Peyer's patch (tissue), 4 donors: ENCODE data around the gene SYNDIG1. TPM values are rescaled to one million over a fixed set of nuclear protein-coding genes. Genes with fewer than 3 reads are reported as not detected.

Source experiments
- DNase-seq, 3 donors: peaks; one replicate each; pipeline ENCODE4 v3.0.0-alpha.2; 2017 to 2019
- H3K27ac ChIP-seq, 4 donors: fragments of 200-600 bp; sonication (generic); one replicate each; pipeline ENCODE4 v1.5.1; 2016 to 2019
- H3K27me3 ChIP-seq, 2 donors: fragments of 200-600 bp; sonication (generic); one replicate each; pipeline ENCODE4 v1.5.1; 2019
- H3K36me3 ChIP-seq, 3 donors: fragments of 200-600 bp; sonication (generic); one replicate each; pipeline ENCODE4 v1.5.1; 2016 to 2019
- H3K4me1 ChIP-seq, 4 donors: fragments of 200-600 bp; sonication (generic); one replicate each; pipeline ENCODE4 v1.5.1; 2016 to 2019
- H3K4me3 ChIP-seq, 4 donors: fragments of 200-600 bp; sonication (generic); 1 replicate in 3 of 4; 2 replicates in 1 of 4; pipeline ENCODE4 v1.5.1; 2016 to 2019; ENCODE audit warnings: mild to moderate bottlenecking in 1 of 4
- H3K9me3 ChIP-seq, 4 donors: fragments of 200-600 bp; sonication (generic); one replicate each; pipeline ENCODE4 v1.5.1; 2016 to 2019; ENCODE audit warnings: mild to moderate bottlenecking in 1 of 4
- CTCF ChIP-seq, 6 experiments: fragments of 450-650 bp in 4 of 6; fragments of 200-600 bp in 2 of 6; sonication (generic) in 1 of 6; IDR thresholded peaks; one replicate each; pipeline ENCODE4 v1.5.1; 2017 to 2019; ENCODE audit warnings: antibody characterized with exemption in 6 of 6, mild to moderate bottlenecking in 3 of 6, moderate library complexity in 1 of 6
- POLR2A ChIP-seq, 2 donors: fragments of 450-650 bp; IDR thresholded peaks; one replicate each; pipeline ENCODE4 v1.5.1; 2017; ENCODE audit warnings: antibody characterized with exemption in 2 of 2, mild to moderate bottlenecking in 2 of 2, moderate library complexity in 2 of 2
- total RNA-seq, 4 donors: library from RNA; depleted of rRNA; stranded (reverse); fragments of >200 nt; gene quantifications; one replicate each; pipeline ENCODE4 v1.1.0, GENCODE V29; 2016

SYNDIG1 gene
- total RNA-seq, 4 donors from 2014 or later = 0.76 to 1.7 TPM; not detected in 2

DNA sequence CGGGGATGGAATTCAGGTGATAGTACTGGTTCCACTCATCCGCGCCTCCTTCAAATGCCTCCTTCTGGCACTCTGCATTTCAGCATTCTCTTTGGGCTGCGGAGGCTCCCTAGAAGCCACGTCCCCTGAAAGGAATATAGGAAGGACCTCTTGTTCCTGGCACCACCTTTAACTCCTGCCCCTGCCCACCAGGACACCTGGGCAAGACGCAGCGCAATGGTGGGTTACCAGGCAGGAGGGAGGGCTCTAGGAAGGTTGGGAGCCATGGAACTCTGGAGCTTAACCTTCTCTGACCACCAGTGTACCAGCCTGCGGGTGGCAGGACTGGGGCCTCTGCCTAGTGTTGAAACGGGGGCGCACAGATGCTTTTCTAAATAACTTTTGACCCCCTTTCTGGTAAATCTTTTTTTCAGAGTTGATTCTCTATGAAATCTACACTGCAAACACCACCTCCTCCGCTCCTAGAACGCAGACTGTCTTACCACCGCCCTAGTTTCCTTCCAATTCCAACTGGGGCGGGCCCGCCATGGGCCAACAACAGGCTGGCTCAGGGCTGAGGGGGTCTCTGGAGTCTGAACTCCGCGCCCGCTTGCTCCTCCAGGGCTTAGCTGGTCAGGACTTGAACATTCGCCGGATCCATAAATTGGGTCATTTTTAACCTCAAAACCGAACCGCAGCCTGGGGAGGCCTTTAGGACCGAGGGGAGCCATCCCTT lies 871 bp upstream of the SYNDIG1 start:
- Histone ChIP-seq H3K36me3 (no peaks in the 10 kb centered on the region), H3K27ac (no peak overlapping the region), H3K27me3 (peaks cover 0 to 21% of the 10 kb centered on the region in 2 donors), H3K4me1 (no peaks in the 10 kb centered on the region), H3K9me3 (no peaks in the 10 kb centered on the region), H3K4me3 (peak overlapping the region in 3 of 4 donors; percentile 34 to 51 (median 48))
- DNase-seq = no peak
- TF ChIP-seq POLR2A (IDR thresholded peaks at IDR 0.05) (no peak), CTCF (IDR thresholded peaks at IDR 0.05) (no peak)

GRCh38 chr20:24469894-24470745 lies 691 bp downstream of the SYNDIG1 start:
- no peak for DNase-seq
- peak overlapping the region; percentile 24 to 51 (median 41) for H3K4me3 ChIP-seq

DNA sequence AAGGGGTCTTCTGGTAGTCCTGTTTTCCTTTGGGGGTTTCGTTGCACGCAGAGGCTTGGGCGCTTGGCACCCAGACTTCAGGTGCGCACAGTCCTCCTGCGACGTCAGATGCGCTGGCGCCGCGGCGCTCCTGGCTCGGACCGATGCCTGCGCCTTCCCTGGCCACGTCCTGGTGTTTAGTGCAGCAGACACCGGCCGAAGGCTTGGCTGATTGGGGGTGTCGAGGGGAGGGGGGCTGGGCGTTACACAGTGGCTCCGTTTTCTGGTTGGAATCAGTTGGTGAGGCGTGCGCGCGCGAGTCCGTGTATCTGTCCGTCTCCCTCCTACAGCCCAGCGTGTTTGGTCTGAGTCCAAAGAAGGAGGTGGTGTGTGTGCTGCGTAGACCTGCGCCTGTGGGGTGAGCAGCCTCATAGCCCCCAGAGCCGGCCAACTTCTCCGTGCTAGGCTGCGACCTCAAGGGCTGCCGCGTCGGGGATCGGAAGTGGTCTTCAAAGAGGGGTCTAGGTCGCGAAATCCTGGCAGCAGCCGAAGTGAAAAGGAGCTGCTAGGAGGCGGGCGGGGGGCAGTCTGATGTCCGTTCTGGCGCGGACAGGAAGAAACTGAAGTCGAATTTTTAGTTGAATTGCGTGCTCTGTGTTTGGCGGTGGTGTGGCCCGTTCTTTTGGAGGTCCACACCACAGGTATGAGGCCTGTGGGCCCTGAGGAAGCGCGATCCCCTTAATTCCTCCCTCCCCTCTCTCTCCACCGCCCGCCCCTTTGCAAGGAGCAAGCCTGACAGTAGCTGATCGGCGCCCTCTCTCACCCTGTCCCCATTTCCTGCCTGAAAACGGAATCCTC lies 1.5 kb downstream of the SYNDIG1 start:
- H3K4me1 ChIP-seq = no peaks in the 10 kb centered on the region
- no peaks in the 10 kb centered on the region for H3K36me3 ChIP-seq
- H3K27me3 ChIP-seq = peaks cover 0 to 21% of the 10 kb centered on the region in 2 donors
- TF ChIP-seq POLR2A (IDR thresholded peaks at IDR 0.05) (no peak), CTCF (IDR thresholded peaks at IDR 0.05) (no peak)
- H3K27ac ChIP-seq = peak overlapping the region in 1 of 4 donors; percentile 31
- no peaks in the 10 kb centered on the region for H3K9me3 ChIP-seq
- peak overlapping the region; percentile 8 to 51 (median 36) for H3K4me3 ChIP-seq
- no peak for DNase-seq

More at GRCh38 chr20:24469894-24470745, 691 bp downstream of the SYNDIG1 start:
- Histone ChIP-seq H3K27me3 (peaks cover 0 to 21% of the 10 kb centered on the region in 2 donors), H3K4me1 (no peaks in the 10 kb centered on the region), H3K36me3 (no peaks in the 10 kb centered on the region), H3K27ac (peak overlapping the region in 2 of 4 donors; percentile 26 to 31), H3K9me3 (no peaks in the 10 kb centered on the region)
- TF ChIP-seq CTCF (IDR thresholded peaks at IDR 0.05) = no peak
- no peak for TF ChIP-seq POLR2A (IDR thresholded peaks at IDR 0.05)

DNA sequence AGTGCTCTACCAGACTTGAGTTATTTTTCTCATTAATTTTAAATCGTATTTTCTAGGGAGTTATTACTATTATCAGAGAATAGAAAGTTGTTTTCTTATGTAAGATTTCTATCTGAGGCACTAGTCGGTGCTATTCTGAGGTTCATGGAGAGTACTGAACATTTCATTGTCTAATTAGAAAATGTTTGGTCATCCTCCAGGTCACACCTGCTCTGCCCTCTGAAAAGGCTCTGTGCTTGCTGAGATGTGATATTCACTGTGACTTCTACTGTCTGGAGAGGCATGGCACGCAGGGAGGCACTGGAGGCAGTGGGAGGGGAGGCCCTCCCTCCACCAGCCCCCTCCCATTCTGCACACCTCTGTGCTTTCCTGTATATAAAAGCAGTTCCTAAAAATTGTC lies 3.0 kb downstream of the SYNDIG1 start:
- DNase-seq = no peak
- Histone ChIP-seq H3K9me3 (no peaks in the 10 kb centered on the region), H3K27ac (no peak overlapping the region), H3K27me3 (peaks cover 0 to 21% of the 10 kb centered on the region in 2 donors), H3K4me1 (no peaks in the 10 kb centered on the region), H3K36me3 (no peaks in the 10 kb centered on the region), H3K4me3 (no peak overlapping the region)
- no peak for TF ChIP-seq POLR2A (IDR thresholded peaks at IDR 0.05)
- TF ChIP-seq CTCF (IDR thresholded peaks at IDR 0.05) = no peak
